Islet of Langerhans (tissue), 1 donor: ENCODE results near the gene KIAA1217.
"Not testable (repeated sequence)": the region's sequence is repeated elsewhere in the genome, so short reads cannot be mapped to it uniquely, and the experiment has no call there.

Experiments used
- FAIRE-seq: peaks from one replicate; lab custom pipeline; 2011; peaks lifted over from hg19 to GRCh38; lab: Jason Lieb, UNC

Gene KIAA1217

GRCh38 chr10:24299578-24300260 is 90.8 kb downstream of the KIAA1217 start:
- FAIRE-seq = no peak

DNA sequence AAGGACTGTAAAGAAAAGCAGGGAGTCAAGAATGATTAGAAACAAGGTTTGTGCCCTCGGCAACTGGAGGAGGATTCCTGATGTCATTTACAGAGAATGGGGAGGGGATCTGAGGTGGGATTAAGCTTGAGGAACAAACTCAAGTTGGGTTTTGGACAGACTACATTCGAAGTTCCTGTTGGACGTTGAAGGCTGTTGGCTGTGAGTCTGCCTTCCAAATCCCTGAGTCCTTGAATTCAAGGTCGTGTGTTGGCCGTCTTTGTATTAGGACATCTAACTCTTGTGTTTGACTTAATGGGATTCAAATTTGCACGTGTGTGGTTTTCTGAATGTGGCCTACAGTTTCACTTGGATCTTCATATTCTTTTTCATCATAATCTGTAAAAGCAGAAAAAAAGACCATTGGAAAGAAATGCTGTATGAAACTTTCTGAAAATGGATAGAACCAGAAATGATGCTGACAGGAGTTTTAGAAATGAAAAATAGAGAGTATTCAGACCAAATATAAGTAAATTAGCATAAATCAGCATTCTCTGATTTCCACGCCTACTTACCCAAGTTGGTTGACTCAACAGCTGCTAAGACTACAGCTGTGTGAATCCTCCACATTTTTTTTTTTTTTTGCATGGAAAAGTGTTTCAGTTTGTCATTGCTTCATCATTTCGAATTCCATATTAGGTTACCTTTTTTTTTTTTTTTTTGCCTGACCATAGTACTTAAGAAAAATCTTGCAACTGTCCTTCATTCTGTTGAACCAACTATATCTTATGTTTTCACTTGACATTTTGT is 94.8 kb downstream of the KIAA1217 start:
- no peak for FAIRE-seq

DNA sequence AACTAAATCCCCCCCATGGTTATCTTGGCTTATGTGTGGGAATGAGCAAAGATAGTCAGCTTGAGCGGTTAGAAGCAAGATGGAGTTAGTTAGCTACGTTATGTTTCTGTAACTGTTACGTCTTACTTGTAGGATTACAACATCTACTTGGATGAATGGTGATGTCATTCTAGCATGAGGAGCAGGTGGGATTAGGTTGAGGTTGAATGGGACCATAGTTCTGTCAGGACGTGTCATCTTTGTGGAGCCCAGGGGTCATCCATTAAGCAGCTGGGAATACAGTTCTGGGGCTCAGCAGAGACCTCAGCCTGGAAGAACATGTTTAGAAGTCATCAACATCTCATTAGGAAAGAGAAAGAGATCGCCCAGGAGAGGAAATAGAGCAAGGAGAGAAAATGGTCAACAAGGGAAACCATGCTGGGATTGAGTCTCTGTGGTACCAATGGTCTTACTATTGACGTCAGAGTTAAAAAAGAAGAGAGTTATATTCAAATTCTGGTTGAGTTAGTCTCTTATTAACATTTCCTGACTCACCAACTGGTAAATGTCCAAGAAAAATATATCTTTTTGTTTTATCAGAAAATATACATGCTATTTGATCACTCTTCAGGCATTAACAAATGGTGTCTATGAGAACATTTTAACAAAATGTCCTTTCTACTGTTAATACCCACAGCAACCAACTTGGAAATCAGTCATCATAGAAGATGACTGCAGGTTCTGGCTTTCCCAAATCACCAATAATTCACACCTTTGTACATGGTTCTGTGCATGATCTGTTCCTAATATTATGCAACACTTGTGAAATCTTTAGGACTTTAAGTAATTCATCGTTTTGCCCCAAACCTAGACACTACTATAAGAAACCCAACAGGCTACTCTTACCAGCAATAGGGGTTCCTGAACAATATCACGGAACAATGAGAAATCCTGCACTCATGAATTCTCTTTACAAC is 96.9 kb downstream of the KIAA1217 start:
- no peak for FAIRE-seq

- FAIRE-seq = no peak
Observed at GRCh38 chr10:24306507-24306875, 97.6 kb downstream of the KIAA1217 start.

DNA sequence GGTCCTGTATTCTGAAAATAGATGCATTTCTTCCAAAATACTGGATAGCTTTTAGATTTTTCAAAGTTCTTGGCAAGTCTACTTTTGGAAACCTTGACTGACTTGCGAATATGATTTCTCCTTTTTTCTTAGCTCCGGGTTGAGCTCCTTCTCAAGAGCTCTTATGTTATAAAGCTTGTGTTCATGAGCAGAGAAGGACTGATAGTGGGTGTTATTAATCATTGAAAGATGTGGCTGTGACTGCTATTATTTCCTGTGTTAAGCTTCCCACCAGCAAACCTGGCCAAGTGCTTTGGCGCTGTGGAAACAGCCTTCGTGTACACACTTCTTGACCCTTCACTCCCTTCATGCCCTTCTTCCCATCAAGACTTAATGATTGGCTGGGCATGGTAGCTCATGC is 98.2 kb downstream of the KIAA1217 start:
- no peak for FAIRE-seq

DNA sequence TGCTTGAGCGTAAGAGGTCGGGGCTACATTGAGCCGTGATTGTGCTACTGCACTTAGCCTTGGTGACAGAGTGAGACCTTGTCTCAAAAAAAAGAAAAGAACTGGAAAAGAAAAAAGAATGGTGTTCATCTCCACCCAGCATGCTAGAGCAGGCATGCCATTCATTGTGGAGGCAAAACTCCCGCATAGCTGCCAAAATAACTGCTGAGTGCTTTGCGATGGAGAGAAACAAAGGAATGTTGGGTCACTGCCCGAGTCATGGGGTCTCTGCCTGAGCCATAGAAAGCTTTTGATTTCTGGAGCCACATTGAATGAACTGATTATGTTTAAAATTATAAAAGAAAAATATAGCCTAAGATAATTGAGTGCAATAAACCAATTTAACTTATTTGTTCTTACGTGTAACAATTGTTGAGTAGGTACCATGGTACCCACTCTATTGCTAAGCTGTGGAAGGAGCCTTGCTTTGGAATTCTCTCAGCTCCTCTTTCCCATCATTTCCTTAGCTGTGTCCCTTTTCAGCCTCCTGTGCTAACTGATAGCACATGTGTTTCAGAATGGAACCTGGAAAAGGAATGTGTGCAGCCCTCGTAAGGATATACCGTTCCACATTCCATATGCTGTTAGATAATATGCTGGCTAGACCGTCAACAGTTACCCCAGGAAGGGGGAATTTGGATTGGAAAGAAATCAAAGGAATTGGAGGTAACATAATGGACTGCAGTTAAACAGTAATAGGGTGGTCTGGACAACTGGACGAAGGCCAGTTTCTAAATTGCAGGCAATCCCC is 99.0 kb downstream of the KIAA1217 start:
- FAIRE-seq = no peak

DNA sequence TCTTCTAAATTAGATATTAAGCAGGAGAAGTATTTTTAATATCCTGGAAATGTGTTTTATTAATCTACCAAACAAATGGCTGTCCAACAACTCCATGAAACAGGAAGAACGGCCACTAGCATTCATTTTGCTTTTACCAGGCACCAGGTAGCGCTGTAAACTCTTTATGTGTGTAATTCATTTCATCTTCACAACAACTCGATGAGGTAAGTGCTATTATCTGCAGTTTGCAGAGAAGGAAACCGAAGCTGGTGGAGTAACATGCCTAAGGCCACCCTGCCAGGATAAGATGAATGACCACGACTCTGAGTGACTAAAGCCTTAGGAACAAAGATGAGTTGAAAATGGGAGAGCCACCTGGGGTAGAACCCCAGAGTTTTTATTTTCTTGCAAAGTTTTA is 101.2 kb downstream of the KIAA1217 start:
- FAIRE-seq = no peak

GRCh38 chr10:24311888-24312287 is 103.0 kb downstream of the KIAA1217 start:
- FAIRE-seq = no peak

GRCh38 chr10:24313283-24313682 is 104.3 kb downstream of the KIAA1217 start:
- peak; percentile 92 for FAIRE-seq

GRCh38 chr10:24315211-24315610 is 106.3 kb downstream of the KIAA1217 start:
- no peak for FAIRE-seq

DNA sequence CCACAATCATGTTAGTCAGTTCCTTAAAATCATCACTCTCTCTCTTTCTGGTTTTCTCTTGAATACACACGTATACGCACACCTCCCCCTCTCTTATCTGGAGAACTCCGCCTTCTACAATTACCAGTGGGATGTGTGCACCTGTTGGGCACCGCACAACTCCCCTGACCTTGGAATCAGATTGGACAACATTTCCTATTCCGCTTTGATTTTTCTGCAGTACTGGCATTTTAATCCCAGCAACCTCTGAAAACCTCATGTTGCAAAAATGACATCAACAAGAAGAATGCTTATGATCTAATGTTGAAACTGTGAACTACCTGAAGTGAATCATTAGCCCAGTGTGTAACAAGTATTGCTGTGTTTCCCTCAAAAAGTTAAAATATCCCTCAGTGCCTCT is 109.6 kb downstream of the KIAA1217 start:
- FAIRE-seq = no peak

DNA sequence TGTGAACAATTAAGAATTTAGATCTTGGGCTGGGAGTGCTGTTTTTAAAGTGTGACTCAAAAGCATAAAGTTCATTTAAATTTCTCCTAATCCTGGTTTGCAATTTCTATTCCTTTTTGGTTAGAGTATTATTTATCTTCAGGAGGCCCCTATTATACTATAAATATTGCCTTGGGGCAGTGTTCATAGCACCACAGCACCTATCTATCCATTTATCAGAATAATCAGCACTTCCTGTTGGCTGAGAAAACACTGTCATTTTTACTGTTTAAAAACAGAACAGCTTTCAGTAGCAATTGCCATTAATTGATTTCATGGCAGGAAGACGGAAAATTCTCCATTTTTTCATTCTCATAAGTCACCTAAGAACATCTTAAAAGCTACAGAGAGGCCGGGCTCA is 111.4 kb downstream of the KIAA1217 start:
- no peak for FAIRE-seq

GRCh38 chr10:24324651-24325050 is 115.7 kb downstream of the KIAA1217 start:
- no peak for FAIRE-seq

- FAIRE-seq = no peak
Observed at GRCh38 chr10:24331457-24331856, 122.5 kb downstream of the KIAA1217 start.

GRCh38 chr10:24333736-24334135 is 124.8 kb downstream of the KIAA1217 start:
- no peak for FAIRE-seq

GRCh38 chr10:24334279-24334939 is 125.5 kb downstream of the KIAA1217 start:
- no peak for FAIRE-seq

DNA sequence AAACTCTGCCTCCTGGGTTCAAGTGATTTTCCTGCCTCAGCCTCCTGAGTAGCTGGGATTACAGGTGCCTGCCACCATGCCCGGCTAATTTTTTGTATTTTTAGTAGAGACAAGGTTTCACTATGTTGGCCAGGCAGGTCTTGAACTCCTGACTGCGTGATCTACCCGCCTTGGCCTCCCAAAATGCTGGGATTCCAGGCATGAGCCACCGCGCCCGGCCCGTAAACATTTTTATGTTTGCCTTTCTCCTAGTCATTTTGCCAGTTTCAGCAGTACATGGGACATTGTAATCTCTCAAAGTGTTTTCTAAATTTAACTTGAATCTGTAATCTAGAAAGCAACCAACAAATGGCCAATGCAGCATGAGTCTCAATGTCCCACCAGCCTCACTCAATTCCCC is 128.8 kb downstream of the KIAA1217 start:
- FAIRE-seq = not testable (repeated sequence)

DNA sequence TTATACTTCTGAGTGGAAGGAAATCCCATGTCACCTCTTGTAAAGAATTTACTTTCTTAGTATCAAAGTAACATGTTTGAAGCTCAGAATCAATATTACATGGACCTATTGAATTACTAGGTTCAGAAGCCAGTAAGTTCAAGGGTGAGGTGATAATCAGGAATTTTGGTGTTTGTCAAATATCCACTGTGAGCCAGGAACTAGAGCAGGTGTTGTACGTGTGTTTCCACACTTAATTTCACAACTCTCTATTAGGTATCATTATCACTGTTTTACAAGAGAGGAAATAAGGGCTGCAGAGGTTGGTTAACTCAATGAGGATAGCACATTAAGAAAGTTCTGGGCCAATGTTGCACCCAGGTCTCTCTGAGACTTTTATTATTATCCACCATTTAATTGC is 130.4 kb downstream of the KIAA1217 start:
- no peak for FAIRE-seq

DNA sequence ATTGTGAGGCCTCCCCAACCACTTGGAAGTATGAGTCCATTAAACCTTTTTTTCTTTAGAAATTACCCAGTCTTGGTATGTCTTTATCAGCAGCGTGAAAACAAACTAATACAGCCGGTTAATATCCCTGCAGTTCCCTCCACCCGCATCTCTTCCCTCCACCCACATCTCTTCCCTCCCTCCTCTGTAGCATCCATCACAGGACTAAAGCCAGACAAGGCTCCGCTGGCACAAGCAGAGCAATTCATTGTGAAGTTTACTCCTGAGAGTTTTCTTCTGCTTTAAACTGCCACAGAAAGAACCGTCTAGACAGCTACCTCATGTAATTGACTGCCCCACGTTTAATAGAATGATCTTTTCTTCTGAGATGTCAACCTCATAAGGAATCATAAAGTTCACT is 131.5 kb downstream of the KIAA1217 start:
- FAIRE-seq = no peak

- FAIRE-seq = no peak
Observed at GRCh38 chr10:24340883-24341282, 131.9 kb downstream of the KIAA1217 start.

DNA sequence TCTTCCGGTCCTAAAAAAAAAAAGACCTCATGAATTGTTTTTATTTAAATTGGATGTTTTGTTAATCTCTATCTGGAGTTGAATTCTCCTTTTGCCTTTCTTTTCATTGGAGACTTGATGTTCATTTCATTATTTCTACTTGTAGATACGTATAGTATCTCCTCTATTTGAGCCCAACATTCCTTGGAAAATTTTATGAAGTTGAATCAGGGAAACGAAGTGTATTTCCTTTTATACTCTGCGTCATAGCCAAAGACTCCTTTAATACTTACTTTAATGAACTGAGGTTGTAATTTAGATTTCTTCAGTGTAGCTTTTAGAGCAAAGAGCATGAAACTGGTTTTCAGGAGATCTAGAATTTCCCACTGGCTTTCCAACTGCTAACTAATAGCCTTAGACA is 132.4 kb downstream of the KIAA1217 start:
- no peak for FAIRE-seq
